ENCODE measurements around the gene PHF2. TPM values are rescaled to one million over a fixed set of nuclear protein-coding genes. Genes with fewer than 3 reads are reported as not detected.

The PHF2 gene
- total RNA-seq, 4 donors from 2014 or later, result 21.1 to 38.2 (median 21.3) TPM

DNA sequence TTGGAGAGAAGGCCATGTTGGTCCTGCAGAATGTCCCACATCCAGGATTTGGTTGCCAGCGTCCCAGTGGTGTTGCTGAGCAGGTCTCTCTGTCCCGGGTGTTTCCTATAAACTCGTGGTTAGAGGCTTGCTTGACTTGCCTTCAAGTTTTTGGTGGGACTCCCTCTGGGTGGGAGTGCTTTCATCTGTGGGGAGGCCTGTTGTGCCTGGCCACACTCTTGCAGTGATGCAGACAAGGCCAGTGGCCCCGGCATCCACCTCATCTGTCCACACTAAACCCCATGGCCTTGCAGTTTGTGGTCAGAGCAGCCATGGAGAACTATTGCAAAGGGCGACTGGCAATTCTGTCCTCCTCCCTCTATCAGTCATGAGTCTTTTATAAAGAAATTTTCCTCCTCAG, 71.8 kb downstream of the PHF2 start:
- no peaks in the 10 kb centered on the region for H3K9me3 ChIP-seq
- no peak overlapping the region for H3K4me3 ChIP-seq
- intact Hi-C loops (cut with DNase I; ENCODE audit: low total_unique reads) (no loop called here), in situ Hi-C loops (cut with MboI; ENCODE audit: low pct_ligation_motif_present in 1 of 4, low pct_unique_long_range_greater_than_20kb in 1 of 4, low sequenced_read_pairs in 3 of 4) (no loop called here)
- peaks cover 0 to 17% (median 10%) of the 10 kb centered on the region in 4 donors for H3K36me3 ChIP-seq
- no peak for TF ChIP-seq EP300 (IDR thresholded peaks at IDR 0.05; ENCODE audit: low read depth)
- no peak for TF ChIP-seq POLR2A (IDR thresholded peaks at IDR 0.05)
- no peak for TF ChIP-seq POLR2AphosphoS5 (IDR thresholded peaks at IDR 0.05)
- peaks cover 0 to 3% (median 0%) of the 10 kb centered on the region in 4 donors for H3K4me1 ChIP-seq
- peak; percentile 0 for DNase-seq
- H3K27ac ChIP-seq, result no peak overlapping the region
- no peaks in the 10 kb centered on the region for H3K27me3 ChIP-seq
- WGBS, 2 donors (ENCODE audit: low coverage in 1 of 2), result 99 to 100% methylated on average over 4 to 5 of the region's 5 CpGs

DNA sequence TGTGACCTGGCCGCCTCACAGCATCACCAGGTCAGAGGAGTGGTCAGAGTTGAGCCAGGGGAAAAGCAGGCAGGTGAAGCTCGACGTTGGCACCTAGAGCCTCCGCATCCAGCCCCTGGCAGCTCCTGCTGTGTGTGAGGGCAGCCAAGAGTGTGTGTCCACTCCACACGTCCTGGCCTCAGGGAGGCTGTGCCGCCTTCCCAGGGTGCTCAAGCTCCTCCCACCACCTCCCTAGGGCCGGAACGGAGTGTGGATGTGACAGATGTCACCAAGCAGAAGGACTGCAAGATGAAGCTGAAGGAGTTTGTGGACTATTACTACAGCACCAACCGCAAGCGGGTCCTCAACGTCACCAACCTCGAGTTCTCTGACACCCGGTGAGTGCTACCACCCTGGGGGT, 72.5 kb downstream of the PHF2 start:
- no peak overlapping the region for H3K27ac ChIP-seq
- H3K9me3 ChIP-seq, result no peaks in the 10 kb centered on the region
- H3K4me3 ChIP-seq, result no peak overlapping the region
- H3K27me3 ChIP-seq, result no peaks in the 10 kb centered on the region
- intact Hi-C loops (cut with DNase I; ENCODE audit: low total_unique reads), result no loop called here
- 95 to 100% methylated on average over 1 to 13 of the region's 13 CpGs for WGBS, 2 donors (ENCODE audit: low coverage in 1 of 2)
- in situ Hi-C loops (cut with MboI; ENCODE audit: low pct_ligation_motif_present in 1 of 4, low pct_unique_long_range_greater_than_20kb in 1 of 4, low sequenced_read_pairs in 3 of 4), result no loop called here
- no peaks in the 10 kb centered on the region for H3K4me1 ChIP-seq
- H3K36me3 ChIP-seq, result peaks cover 0 to 17% (median 8%) of the 10 kb centered on the region in 4 donors
- peak; percentile 4 for DNase-seq
- no peak for TF ChIP-seq POLR2AphosphoS5 (IDR thresholded peaks at IDR 0.05)
- no peak for TF ChIP-seq POLR2A (IDR thresholded peaks at IDR 0.05)
- TF ChIP-seq EP300 (IDR thresholded peaks at IDR 0.05; ENCODE audit: low read depth), result no peak
- TF ChIP-seq, protein P1, sequence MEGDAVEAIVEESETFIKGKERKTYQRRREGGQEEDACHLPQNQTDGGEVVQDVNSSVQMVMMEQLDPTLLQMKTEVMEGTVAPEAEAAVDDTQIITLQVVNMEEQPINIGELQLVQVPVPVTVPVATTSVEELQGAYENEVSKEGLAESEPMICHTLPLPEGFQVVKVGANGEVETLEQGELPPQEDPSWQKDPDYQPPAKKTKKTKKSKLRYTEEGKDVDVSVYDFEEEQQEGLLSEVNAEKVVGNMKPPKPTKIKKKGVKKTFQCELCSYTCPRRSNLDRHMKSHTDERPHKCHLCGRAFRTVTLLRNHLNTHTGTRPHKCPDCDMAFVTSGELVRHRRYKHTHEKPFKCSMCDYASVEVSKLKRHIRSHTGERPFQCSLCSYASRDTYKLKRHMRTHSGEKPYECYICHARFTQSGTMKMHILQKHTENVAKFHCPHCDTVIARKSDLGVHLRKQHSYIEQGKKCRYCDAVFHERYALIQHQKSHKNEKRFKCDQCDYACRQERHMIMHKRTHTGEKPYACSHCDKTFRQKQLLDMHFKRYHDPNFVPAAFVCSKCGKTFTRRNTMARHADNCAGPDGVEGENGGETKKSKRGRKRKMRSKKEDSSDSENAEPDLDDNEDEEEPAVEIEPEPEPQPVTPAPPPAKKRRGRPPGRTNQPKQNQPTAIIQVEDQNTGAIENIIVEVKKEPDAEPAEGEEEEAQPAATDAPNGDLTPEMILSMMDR (IDR thresholded peaks at IDR 0.05), result no peak

DNA sequence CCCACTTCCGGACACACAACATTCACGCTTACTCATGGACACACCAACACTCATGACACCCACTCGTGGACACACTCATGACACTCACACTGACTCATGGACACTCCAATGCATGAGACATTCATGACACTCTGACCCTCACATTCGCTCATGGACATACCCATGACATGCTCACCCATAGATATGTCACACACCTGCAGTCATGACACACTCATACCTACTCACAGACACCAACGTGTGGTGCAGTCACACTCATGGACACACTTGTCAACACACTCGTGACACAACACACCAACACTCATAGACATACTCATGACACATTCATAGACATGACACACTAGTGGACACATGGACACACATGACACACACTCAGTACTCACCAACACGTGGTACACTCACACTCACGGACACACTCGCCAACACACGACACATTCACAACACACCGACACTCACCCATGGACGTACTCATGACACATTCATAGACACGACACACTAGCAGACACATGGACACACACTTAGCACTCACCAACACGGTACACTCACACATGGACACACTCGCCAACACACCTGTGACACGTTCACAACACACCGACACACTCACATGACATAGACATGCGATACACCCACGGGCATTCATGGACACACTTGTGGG, 73.4 kb downstream of the PHF2 start:
- Histone ChIP-seq H3K27ac (no peak overlapping the region), H3K4me1 (no peaks in the 10 kb centered on the region), H3K4me3 (no peak overlapping the region), H3K27me3 (no peaks in the 10 kb centered on the region), H3K9me3 (no peaks in the 10 kb centered on the region), H3K36me3 (peaks cover 0 to 17% (median 3%) of the 10 kb centered on the region in 4 donors)
- DNase-seq, result peak; percentile 3
- TF ChIP-seq POLR2AphosphoS5 (IDR thresholded peaks at IDR 0.05) (no peak), EP300 (IDR thresholded peaks at IDR 0.05; ENCODE audit: low read depth) (no peak), POLR2A (IDR thresholded peaks at IDR 0.05) (no peak)
- TF ChIP-seq, protein P1 (IDR thresholded peaks at IDR 0.05), result no peak
- WGBS, 2 donors (ENCODE audit: low coverage in 1 of 2), result 92 to 100% methylated on average over 8 to 19 of the region's 19 CpGs
- in situ Hi-C loops (cut with MboI; ENCODE audit: low pct_ligation_motif_present in 1 of 4, low pct_unique_long_range_greater_than_20kb in 1 of 4, low sequenced_read_pairs in 3 of 4) (no loop called here), intact Hi-C loops (cut with DNase I; ENCODE audit: low total_unique reads) (no loop called here)

DNA sequence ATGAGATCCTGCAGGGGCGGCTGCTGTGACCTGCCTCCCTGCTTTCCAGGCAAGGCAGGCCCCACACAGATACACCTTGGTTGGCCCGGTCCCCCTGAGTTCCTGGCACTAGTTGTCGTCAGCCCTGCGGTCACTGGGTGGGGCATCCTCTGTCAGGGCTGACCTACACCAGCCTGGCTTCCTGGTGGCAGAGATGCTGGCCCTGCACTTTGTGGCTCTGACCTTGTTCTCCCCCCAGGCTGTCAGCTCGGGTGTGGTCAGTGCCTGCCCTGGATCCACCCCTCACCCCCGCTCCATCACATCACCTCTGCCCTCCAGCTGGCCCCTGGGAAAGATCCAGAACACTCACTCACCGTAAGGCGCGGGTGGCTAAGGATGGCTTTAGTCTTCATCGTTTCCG, 74.1 kb downstream of the PHF2 start:
- peaks cover 0 to 17% (median 3%) of the 10 kb centered on the region in 4 donors for H3K36me3 ChIP-seq
- 88 to 100% methylated on average over 2 to 11 of the region's 11 CpGs for WGBS, 2 donors (ENCODE audit: low coverage in 1 of 2)
- TF ChIP-seq EP300 (IDR thresholded peaks at IDR 0.05; ENCODE audit: low read depth), result no peak
- TF ChIP-seq, protein P1 (IDR thresholded peaks at IDR 0.05), result no peak
- no peak for TF ChIP-seq POLR2AphosphoS5 (IDR thresholded peaks at IDR 0.05)
- no peak for TF ChIP-seq POLR2A (IDR thresholded peaks at IDR 0.05)
- intact Hi-C loops (cut with DNase I; ENCODE audit: low total_unique reads), result no loop called here
- H3K4me1 ChIP-seq, result no peaks in the 10 kb centered on the region
- no peak overlapping the region for H3K4me3 ChIP-seq
- in situ Hi-C loops (cut with MboI; ENCODE audit: low pct_ligation_motif_present in 1 of 4, low pct_unique_long_range_greater_than_20kb in 1 of 4, low sequenced_read_pairs in 3 of 4), result no loop called here
- H3K27me3 ChIP-seq, result no peaks in the 10 kb centered on the region
- H3K27ac ChIP-seq, result no peak overlapping the region
- H3K9me3 ChIP-seq, result no peaks in the 10 kb centered on the region
- DNase-seq, result peak; percentile 6
